OCI-LY7 (cell line): ENCODE measurements around the gene SAA2.
"Not testable (repeated sequence)": the region's sequence is repeated elsewhere in the genome, so short reads cannot be mapped to it uniquely, and the experiment has no call there.

Source experiments
- CTCF ChIP-seq: fragments of 200-600 bp; sonication (generic); conservative IDR thresholded peaks from 2 replicates; pipeline ENCODE4 v1.5.1; 2014; ENCODE audit warnings: mild to moderate bottlenecking, antibody characterized with exemption, low read length, moderate library complexity, mixed read lengths
- EZH2phosphoT487 ChIP-seq: fragments of 200-600 bp; sonication (generic); IDR thresholded peaks from 2 replicates; pipeline ENCODE4 v1.6.1; 2018; ENCODE audit warnings: low read depth, borderline replicate concordance, mild to moderate bottlenecking, mixed run types, antibody characterized with exemption, low read length, moderate library complexity, mixed read lengths

DNA sequence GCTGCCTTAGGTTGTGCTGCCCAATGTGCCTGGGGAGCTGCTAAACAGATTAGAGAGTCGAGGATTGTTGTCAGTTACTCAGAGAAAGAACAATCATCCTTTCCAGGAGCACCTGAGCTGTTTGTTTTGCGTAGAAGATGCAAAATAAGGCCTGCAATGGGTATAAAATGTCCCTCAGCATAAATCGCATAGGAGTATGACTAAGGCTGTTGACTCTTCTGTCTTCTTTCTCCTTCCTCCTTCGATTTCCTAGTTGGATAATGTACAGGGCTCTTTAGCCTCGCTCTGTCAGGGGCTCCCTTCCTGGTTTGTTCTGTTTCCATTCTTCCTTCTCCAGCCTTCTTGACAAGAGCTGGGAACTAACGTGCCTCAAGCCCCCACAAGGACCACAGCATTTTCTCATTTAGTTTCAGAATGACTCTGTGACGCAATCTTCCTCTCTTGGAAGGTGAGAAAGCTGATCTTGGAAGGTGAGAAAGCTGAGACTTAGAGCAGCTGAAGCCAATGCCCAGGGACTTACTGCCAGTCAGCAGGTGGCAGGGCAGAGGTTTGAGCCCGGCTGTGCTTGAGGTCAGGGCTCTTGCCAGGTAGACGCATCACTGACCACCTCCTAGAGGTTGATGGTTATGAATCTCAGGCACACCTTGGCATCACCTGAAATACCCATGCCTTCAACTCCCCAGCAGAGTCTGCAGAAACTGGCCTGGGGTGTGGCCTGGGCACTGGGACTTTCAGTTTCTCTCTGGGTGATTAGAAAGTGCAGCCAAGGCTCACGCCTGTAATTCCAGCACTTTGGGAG lies 19.1 kb upstream of the SAA2 start:
- not testable (repeated sequence) for TF ChIP-seq CTCF, EZH2phosphoT487
